ENCODE results near the gene GNRHR.

GNRHR gene

DNA sequence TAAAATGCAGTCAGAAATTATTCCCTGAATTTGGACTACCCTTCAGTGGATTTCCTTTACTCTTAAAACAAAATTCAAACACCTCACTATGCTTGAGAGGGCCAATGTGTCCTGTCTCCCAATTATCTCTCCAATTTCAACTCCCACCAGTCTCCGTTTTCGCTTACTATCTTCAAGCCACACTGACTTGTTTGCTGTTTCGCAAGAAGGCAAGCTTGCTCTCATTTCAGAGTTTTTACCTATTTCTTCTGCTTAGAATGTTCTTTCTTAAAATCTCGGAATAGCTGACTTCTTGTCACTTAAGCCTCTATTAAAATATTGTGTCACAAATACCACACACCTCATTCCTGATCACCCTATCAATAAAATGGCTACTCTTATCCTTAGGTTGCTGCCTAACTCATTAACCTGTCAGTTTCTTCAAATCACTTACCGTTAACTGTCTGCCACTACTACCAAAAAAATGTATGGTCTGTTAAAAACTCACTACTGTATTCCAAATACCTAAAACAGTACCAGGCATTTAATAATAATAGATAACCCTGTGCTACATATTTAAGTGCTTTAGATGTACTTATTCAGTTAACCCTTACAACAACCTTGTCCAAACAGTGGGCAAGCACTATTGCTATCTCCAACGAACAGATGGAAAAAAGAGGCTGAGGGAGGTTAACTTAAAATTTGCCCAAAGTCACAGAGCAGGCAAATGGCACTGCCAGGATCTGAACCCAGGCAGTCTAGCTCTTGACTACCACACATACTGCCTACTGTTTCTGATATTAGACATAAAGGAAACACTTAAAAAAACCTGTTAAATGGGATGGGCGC is 56.1 kb downstream of the GNRHR start:
- DNase-seq = no peak

DNA sequence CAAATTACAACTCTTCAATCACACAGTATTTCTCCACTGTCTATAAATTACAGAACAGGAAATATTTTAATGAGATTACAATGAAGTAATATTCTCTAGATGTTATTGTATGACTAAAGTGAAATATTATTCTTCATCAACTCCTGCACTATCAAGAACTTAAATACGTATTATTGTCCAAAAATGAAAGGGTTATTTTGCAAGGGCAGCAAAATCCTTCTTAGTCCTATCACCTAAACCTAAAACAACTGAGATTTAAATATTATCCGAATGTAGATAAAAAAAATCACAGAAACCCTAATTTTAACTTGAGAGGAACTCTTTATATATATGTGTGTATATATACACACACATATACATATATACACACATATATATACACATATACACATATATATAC is 58.1 kb downstream of the GNRHR start:
- no peak for DNase-seq

DNA sequence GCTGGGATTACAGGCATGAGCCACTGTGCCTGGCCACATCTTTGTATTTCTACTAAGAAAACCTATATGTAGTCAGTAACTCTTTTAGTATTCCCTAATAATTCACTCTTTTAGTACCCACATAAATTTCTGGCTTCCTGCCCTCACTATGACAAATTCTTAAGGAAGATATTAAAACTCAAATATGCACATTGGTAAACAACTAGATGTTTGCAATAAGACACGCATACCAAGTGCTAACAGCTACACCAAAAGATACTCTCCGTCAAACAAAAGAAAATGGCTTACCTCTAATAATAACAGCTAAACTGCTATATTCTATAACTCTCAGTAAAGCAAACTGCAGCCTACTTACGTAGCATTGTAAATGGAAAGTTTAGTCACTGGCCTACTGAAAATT is 59.5 kb downstream of the GNRHR start:
- no peak for DNase-seq

DNA sequence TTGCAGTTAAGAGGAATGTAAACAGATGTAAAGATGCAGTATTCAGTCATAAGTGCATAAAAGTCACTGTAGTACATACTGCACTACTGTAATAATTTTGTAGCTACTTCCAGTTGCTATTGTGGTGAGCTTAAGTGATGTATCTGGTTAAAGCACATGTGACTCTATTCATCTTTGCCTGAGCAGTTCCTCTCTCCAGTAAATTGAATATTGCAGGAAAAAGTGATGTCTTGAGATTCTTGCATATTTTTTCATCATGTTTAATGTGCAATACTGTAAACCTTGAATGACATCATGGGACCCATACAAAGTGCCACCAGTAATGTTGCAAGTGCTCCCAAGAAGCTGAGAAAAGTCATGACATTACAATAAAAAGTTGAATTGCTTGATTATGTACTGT is 62.9 kb downstream of the GNRHR start:
- DNase-seq = no peak

Measured in activated naive CD4-positive, alpha-beta T cell (primary cell).